NCI-H510A treated with DMSO at 0.1 percent for 48 hours (cell line): Measurements from ENCODE around the gene NELFB.

Experiments used
- DNase-seq: peaks from one replicate; lab custom pipeline; 2025; lab: John Stamatoyannopoulos, UW

NELFB gene

DNA sequence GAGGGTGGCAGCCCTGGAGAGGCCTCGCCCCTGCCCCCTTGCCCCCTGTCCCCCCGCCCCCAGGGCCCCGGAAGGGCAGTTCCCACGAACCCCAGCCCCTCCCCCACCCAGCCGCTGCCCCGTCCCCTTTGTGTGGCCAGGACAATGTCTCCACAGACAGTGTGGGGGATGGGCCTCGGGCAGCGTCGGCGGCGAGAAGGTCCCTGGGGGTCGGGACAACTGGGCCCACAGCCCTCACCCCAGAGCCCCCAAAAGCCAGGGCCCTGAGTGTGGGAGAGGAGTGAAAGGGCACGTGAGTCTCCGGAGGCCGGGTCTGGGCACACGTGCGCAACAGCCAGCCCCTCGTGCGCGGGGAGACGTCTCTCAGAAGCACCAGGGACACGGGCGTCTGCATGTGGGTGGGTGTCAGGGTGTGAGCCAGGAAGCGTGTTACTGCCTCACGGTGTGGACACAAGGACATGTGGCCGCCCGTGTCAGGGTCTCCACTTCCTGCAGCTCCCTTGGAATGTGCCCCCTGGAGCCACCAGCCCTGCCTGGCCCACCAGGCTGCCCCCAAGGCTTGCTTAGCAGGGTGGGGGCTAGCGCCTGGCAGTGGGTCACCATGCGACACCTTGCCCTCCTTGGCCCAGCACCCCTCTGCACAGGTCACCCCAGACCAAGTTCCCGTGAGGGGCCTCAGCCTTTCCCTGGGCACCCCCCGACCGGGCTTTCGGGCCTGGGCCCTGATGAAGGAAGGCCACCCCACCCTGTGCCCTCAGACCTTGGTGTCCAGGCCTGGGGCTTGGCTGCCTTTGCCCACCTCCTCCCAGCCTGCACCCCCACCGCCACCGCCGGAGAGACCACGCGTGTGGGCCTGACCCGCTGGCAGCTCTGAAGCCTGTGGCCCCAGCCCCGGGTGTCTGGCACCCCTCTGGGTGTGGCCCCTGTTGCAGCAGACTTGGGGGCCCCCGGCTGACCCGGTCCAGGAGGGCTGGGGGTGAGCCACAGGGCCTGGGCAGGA lies 59.7 kb downstream of the NELFB start:
- DNase-seq, result no peak

DNA sequence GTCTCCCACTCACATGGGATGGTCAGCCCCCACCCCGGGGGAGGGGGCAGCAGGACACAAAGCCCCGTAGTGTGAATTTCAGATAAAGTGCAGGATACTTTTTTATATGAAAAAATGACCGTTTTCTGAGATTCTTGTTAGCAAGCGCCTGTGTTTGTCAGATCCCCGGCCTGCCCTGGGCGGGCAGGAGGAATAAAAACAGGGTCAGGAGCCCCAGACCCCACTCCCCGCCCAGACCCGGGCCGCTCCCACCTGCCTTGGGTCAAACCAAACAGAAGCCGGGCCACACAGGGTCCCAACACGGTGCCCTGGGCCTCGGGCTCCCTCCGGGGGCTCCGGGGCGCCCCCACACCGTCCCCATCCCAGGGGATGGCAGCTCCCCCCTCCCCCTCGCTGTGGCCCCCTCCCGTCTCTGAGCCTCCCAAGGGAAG lies 60.5 kb downstream of the NELFB start:
- no peak for DNase-seq

DNA sequence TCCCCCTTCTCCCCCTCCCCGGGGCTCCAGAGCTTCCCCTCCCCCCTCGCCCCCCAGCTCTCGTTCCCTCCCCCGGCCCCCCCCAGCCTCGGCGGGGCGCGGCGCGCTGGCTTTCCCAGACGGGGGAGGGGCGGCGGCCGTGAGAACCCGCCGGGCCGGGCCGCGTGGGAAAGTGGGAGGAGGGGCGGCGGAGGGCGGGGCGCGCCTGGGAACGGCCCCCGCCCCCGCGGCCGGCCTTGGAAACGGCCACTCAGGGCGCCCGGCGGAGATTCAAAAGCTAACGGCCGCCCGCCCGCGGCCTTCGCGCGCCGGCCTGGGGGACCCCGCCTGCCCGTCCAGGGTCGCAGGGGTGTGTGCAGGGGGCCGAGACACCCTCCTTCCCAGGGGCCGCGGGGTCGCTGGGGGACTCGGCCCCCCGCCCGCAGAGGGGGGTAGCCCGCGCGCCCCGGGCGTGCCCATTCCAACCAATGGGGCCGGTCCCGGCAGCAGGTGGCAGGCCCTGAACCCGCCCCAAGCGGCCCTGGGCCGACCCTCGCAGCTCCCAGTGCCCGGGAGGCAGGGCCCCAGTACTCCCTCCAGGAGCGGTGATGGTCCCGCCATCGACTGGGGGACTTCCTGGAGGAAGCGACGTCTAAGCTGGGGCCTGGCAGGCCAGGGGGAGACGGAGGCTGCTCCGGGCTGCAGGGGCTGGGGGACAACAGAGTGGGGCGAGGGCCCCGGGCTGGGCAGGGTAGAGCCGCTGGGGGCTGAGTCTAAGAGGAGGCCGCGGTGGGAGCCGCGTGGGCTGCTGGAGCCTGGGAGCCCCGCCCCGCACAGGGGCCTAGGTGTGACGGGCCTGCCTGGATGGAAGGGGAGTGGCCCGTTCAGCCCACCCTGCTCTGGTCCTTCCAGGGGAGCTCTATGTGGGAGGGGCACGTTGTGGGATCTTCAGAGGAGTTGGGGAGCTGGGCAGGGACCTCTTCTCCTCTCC lies 61.2 kb downstream of the NELFB start:
- peak; percentile 21 for DNase-seq

DNA sequence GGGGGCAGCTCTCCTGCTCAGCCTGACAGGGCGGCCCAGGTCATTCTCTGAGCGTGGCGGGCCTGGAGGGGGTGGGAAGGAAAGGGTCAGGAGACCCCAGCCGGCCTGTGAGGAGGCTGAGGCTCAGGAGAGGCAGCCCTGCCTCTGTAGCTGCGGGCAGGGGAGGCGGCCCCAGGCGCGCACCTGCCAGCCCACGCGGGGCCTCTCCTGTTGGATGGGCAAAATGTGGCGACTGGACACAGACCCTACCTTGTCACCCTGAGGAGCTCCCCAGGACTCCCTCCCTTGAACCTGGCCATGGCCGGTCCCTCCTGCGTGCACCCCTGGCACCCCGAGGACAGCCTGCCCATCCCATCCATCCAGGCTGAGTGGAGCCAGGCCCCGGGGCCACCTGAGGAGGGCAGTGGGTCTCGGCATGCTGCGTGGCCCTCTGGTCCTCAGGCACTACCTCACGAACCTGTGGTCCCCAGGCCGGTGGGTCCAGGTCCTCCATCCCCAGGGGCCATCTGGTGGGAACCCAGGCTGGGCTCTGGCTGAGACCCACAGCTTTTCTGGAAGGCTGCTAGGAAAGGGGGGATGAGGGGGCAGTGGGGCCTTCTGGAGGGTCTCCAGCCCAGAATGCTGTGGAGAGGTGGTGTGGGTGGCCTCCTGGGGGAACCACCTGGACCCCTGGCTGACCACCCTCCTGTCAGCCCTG lies 62.0 kb downstream of the NELFB start:
- DNase-seq, result no peak

DNA sequence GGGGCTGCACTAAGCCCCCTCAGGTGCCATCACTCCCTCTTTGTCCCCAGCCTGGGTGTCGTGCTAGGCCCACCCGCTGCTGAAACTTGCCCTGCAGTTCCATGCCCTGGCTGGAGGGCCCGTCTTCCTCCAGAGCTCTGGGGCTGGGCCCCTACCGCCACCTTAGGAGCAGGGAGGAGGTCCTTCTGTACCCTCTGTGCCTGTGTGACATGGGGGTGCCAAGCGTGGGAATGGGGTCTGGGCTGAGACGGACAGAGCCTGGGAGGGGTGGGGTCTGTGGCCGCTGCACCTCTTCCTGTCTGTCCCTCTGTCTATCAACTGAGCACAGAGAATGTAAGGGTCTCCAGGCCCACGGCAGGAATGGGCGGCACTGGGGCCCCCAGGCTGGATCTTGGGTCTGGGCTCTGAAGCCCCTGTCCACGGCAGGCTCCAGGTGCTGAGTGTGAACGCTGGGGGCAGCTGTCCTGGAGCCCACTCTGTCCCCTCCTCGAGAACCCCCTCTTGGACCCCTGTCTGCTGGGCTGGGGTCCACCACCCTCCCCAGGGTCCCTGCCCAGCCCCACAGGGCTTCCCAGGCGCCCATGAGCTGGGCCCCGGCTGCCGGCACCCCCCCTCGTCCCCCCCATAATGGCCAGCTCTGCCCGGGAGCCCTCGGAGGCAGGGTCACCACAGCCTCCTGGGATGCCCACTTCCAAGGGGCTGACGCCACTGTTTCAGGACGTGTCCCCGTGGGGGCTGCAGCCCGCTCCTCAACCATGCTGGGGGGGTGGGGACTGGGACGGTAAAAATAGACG lies 62.8 kb downstream of the NELFB start:
- DNase-seq, result no peak

DNA sequence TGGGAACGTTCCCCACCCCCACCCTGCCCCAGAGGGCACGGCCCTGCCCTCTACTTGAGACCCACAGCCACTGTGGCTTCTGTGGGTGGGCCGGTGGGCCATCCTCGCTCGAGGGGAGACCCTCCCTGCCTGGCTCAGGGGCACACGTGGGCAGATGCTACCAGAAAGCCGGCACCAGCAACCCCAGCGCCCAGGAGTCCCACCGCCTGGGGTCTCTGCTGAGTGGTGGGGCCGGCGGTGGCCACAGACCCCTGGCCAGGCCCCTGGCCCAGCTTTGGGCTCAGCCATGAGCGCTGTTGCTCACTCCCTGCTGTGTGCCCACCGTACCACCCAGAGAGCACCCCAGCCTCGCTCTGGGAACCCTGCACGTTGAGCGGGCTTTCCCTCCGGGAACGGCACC lies 63.5 kb downstream of the NELFB start:
- DNase-seq, result no peak

DNA sequence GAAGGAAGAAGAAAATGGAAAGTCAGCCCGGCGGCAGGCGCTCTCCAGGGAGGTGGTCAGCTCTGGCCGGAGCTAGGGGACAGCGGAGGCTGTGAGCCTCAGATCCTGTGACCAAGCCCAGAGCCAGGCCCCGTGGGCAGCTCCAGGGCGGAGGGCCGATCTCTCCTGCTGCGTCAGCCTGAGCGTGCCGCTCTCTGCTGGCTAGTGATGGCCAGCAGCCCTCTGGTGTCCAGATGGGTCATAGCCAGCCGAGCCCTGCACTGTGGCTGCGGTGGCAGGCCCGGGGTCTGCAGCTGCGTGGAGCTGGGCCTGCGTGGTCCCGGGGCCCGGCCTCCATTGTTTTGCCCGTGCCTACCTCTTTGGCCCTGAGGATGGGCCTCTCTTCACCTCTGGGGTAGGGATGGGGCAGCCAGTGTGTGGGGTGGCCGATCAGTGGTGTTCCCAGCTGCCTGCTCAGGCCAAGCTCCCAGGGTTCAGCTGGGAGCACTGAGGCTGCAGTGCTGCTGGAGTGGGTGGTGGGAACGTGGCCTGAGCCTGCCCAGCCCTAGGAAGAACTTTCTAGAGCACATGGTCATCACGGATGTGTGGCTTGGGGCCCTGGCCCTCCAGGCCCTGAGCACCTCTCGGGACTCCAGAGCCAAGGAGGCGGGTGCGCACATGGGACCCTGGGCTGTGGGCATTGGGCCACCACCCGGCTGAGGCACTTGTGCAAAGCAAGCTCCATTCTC lies 64.0 kb downstream of the NELFB start:
- no peak for DNase-seq

DNA sequence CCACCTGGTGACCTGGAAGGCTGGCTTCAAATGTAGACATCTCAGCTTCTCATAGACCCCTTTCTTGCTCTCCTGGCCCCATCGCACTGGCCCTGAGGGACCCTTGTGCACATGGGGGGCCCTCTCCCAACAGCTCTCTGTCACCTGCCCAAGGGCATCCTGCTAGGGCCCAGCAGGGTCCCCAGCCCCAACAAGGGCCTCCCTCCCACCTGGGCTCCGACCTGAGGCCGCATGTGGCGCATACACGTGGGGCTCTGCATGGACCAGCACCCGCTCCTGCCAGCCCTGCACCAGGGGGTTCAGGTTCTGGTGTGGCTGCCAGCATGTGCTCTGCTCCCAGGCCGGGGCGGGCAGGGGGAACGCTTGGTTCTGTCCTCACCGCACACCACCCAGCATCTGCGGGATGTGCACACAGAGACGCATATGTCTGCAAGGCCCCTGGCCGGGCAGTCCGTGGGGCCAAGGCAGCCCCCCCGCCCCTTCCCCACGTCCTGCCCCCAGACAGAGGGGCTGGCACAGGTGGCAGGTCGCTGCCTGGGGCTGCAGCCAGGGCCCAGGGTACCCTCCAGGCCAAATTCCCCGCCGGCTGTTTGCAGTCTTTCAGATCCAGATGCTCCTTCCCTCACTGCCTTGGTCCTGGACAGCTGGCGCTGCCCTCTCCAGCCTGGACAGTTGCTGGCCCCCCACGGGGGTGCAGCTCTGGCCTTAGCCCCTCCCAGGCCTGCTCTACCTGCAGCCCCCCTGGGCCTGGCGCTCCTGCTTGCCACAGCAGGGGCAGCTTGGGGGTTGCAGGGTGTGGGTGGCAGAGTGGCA lies 64.8 kb downstream of the NELFB start:
- no peak for DNase-seq

DNA sequence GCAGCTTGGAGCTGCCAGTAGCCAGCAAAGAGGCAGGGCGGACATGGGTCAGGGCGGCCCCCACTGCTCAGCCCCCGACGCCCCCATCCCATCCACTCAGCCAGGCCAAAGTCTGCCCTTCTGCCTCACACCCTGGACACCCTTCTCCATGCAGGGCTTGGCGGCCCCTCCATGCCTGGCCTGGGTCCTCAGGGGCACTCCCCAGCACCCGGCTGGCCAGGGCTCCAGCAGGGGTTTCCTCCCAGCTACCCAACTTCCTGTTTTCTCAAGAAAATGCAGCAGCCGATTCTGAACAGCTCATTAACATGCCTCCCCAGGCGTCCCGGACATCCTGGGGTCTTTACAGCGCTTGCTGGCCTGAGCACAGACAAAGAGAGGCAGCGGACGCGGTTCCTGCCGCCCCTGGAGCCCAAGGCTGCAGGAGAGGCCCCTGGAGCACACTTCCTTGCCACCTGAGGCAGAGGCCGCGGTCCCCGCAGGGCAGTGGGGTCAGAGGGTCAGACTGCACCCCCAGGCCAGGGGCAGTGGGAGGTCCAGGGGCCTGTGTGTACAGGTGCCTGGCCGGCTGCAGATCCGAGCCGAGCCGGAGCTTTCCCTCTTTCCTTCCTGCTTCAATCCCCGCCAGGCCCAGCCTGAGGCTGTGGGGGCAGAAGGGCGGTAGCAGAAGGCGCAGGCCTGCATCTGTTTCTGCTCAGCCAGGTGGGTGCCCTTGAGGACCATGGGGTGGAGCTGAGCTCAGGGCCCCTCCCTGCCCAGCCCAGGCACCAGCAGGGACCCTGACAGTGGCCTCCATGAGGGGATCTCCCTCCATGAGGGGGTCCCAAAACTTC lies 65.6 kb downstream of the NELFB start:
- no peak for DNase-seq

DNA sequence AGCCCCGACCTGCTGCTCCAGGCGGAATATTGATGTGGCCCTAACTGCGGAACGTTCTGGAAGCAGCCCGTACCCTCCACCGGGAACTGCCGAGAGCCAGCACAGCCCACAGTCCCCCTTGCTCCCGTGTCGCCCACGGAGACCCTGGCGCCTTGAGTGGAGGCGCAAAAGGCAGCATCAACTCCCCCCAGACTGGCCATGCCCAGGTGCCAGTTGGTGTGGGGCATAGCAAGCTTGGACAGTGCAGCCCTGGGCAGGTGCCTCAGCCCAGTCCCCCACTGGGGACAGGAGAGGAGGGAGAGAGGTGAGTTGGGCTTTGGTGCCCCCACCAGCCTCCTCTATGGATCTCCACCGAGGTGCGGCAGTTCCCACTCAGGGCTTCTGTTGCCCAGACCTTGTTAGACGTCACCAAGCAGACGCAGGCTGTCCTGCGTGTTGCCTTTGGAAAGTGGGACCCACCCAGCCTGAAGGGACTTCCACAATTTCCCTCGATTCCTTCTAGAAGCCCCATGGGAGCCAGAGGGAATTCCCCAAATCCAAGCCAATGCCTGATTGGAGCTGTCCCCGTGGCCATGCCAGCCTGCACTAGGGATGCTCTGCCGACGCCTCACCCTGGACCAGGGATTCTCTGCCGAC lies 66.7 kb downstream of the NELFB start:
- no peak for DNase-seq
